GM21825 (cell line): Measurements from ENCODE around the gene CA10.

Experiments
- ATAC-seq: cut with Tn5 transposase; IDR thresholded peaks from one replicate; pipeline ENCODE4 v1.9.1; 2021; ENCODE audit warnings: mild to moderate bottlenecking, moderate library complexity; ENCODE audit not compliant: unreplicated experiment

CA10 gene

DNA sequence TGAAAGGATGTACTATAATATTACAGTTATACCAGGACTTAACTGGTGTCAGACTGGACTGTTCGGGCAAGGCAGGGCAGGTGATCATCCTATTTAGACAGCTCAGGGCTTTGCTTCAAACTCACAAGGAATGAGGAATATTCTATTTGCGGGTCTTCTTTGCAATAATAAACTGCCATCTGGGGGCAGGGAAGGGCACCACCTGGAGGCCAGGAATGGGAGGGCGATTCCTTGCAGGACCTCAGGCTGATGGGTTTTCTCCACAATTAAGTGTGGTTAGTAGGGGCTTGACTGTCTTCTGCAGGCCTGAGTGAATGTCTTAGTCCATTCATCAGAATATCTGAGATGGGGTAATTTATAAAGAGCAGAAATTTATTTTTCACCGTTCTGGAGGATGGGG, 424.1 kb downstream of the CA10 start:
- no peak for ATAC-seq

DNA sequence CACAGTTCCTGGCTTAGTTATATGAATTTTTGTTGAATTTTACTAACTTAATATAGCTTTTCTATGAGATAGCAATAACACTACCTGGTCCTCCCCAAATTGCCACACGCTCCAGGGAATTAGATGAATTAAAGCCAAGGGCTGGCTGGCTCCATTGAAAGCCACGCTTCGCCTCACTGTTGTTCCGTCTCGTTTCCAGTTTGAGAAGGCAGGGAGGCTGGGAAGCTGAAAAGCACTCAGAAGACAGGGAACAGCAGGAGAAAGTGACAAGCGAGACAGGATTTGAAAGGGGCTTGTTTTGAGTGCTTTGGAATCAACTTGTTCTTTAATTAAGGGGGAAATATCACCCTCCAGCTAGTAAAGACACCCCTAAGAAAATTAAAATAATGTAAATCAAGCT, 425.3 kb downstream of the CA10 start:
- ATAC-seq, result no peak

GRCh38 chr17:51731941-51732722, 426.4 kb downstream of the CA10 start:
- no peak for ATAC-seq

- no peak for ATAC-seq
Observed at GRCh38 chr17:51730303-51731050, 428.0 kb downstream of the CA10 start.

DNA sequence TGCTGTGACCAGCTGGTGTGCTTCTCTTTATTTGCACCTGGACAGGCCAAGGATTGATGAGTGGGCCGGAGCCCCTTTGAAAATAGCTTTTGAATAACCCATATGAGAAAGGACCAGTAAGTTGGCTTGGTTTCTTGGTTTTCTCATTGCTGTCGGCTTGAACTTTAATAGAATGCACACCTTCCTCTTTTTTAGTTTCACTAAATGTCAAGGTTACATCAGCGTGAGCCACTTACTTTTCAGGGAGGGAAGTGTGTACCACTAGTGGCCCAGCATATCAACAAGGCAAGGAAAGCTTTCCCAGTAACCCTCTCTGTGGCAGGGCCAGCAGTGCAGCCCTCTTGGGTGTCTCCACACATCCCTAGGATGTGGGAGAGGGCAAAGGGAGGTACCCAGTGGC, 433.3 kb downstream of the CA10 start:
- ATAC-seq, result peak; percentile 50

GRCh38 chr17:51724043-51724580, 434.4 kb downstream of the CA10 start:
- no peak for ATAC-seq

GRCh38 chr17:51722994-51723393, 435.5 kb downstream of the CA10 start:
- no peak for ATAC-seq

- no peak for ATAC-seq
Observed at GRCh38 chr17:51721730-51722129, 436.8 kb downstream of the CA10 start.

DNA sequence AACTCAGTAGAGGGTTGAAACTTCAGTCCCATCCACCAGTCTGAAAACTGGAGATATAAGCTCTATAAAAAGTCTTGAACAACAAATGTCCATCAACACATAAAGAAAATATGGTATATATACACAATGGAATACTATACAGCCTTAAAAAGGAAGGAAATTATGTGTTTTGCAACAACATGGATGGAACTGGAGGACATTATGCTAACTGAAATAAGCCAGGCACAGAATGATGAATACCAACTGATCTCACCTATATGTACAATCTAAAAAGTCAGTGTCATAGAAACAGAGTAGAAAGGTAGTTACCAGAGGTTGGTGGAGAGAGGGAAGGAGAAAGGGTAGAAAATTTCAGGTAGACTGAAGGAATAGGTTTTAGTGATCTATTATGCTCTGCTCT, 438.1 kb downstream of the CA10 start:
- no peak for ATAC-seq

DNA sequence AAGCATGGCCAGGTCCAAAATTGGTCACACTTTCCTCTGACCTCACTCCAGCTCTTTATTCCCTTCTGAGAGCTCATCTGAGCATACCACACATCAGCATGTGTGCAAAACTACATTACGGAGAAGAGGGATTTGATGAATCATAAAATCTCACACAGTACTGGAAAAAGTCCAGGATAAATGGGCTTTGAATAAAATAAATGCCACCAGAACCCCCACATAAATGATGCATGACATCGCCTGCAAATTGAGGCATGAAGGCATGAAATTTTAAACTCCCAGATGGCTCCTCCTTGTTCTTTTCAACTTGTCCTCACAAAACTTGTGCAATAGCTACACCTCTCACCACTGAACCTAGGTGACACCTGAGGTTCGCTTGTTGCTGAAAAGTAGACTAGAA, 439.5 kb downstream of the CA10 start:
- no peak for ATAC-seq

- ATAC-seq, result no peak
Observed at GRCh38 chr17:51711581-51711980, 446.9 kb downstream of the CA10 start.

DNA sequence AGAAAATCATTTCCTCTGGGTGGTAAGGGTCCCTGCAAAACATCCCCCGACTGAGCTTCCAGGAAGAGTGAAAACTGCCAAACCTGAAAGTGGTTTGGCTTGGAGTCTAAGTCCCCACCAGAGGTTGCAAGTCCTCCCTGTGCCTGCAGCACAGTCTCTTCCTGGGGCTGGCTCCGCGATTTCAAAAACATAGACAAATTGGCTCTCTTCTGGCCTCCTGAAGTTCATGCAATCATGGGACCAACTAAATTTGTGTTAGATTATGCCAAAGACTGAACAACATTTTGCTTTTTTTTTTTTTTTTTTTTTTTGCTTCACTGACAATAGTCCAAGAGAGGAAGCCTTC, 447.9 kb downstream of the CA10 start:
- ATAC-seq, result no peak

DNA sequence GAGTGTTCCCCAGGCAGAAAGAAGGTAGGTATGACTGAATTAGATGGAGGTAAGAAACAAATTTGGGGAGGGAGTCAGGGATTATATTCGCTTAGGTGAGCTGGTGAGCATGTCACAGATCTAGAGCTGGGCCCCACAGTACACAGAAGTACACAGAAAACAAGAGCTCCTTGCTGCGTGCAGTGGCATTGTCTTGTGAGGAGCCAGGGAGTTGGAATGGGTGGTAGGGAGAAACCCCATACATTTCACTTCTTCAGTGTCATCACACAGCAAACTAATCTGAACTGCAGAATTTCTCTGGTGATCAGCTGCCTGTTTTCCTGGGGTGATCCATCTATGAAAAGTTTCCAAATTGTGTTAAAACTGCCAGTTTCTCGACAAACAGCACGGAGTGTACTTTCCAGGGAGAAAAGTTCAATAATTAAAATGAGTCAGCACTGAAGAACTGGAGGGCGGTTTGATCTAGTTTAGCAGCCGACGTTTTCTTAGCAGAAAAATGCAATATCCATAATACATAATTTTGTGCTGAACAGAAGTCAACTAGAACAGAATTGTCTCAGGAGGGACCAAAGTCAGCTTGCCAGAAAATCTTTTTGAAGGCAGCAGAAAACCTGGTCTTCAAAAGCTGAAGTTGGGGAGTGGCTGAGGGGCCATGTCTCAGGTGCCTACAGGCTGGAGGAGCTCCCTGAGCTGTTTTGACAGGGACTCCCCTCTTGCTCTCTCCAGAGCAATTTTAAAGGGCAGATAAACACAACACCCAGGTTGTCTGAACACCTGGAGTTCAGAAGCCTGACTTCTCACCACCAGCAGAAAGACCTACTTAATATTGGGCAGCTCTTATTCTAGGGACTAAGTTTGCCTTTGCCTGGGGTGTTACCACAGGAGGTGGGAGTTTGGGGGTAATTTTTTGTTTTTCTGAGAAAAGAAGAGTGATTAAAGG, 448.6 kb downstream of the CA10 start:
- ATAC-seq, result no peak

- no peak for ATAC-seq
Observed at GRCh38 chr17:51707216-51707615, 451.3 kb downstream of the CA10 start.

GRCh38 chr17:51706093-51706492, 452.4 kb downstream of the CA10 start:
- ATAC-seq, result no peak

- no peak for ATAC-seq
Observed at GRCh38 chr17:51703361-51704341, 454.9 kb downstream of the CA10 start.

DNA sequence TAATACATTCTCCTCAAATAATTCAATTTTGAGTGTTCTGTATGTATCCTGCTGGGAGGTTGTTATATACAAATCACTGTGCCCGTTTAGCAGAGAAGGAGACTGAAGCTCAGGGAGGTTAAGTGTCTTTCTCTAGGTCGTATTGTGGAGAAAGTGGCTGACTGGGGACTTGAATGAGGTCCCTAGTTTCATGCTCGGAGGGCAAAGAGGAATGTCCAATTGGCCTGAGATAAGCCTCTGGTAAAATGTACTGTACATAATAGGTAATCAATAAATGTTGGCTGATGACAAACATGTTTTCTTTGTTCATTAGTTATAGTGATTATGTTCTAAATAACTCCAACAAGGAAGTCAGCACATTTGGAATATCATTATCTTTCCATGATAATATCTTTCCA, 455.6 kb downstream of the CA10 start:
- ATAC-seq, result no peak

DNA sequence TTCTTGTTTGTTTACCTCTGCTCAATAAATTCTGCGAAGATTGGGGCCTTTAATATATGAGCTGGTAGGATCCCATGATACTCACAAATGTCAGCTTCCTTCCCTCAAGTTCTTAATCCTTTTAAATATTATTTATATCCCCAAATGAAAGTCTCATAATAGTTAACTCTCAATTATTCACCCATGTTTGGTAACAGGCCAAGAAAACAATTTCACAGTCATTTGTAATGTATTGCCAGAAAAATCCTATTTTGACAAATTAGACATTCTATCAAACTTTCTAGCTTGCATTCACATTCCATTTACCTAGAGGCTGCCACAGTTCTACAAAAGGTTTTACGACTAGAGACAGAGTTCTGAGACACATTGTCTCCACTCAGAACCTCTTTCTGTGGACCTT, 457.0 kb downstream of the CA10 start:
- no peak for ATAC-seq

- no peak for ATAC-seq
Observed at GRCh38 chr17:51700011-51700760, 458.3 kb downstream of the CA10 start.
